Nephron progenitor cell (in vitro differentiated cells): ENCODE results near the gene GPRC6A.

ENCODE experiments used
- DNase-seq: peaks from one replicate; pipeline ENCODE4 v3.0.0; 2021
- H3K27ac Mint-ChIP-seq: 2 replicates; pipeline ENCODE4 v1.8.0; 2021; ENCODE audit warnings: mild to moderate bottlenecking, moderate library complexity, mixed read lengths
- H3K27me3 Mint-ChIP-seq: 2 replicates; pipeline ENCODE4 v1.8.0; 2021; ENCODE audit warnings: mild to moderate bottlenecking, low read depth, mixed read lengths; ENCODE audit not compliant: poor library complexity
- H3K36me3 Mint-ChIP-seq: 2 replicates; pipeline ENCODE4 v1.8.0; 2021; ENCODE audit warnings: low read depth, mixed read lengths
- H3K4me1 Mint-ChIP-seq: 2 replicates; pipeline ENCODE4 v1.8.0; 2021; ENCODE audit warnings: mixed read lengths
- H3K4me3 Mint-ChIP-seq: 2 replicates; pipeline ENCODE4 v1.8.0; 2021; ENCODE audit warnings: mild to moderate bottlenecking, moderate library complexity, mixed read lengths
- H3K9me3 Mint-ChIP-seq: 2 replicates; pipeline ENCODE4 v1.8.0; 2021; ENCODE audit warnings: mild to moderate bottlenecking, moderate library complexity, mixed read lengths
- CTCF ChIP-seq: fragments of 200-600 bp; sonication (generic); IDR thresholded peaks from 2 replicates; pipeline ENCODE4 v1.5.0; 2021; ENCODE audit warnings: antibody characterized with exemption

GPRC6A gene

GRCh38 chr6:116773886-116774285 is 55.0 kb downstream of the GPRC6A start:
- H3K4me1 Mint-ChIP-seq = no peaks in the 10 kb centered on the region
- DNase-seq = no peak
- H3K4me3 Mint-ChIP-seq = no peak overlapping the region
- peaks cover 9% of the 10 kb centered on the region for H3K27me3 Mint-ChIP-seq
- no peak overlapping the region for H3K27ac Mint-ChIP-seq
- no peaks in the 10 kb centered on the region for H3K36me3 Mint-ChIP-seq
- no peaks in the 10 kb centered on the region for H3K9me3 Mint-ChIP-seq
- no peak for TF ChIP-seq CTCF

- Mint-ChIP-seq H3K27me3 (peaks cover 12% of the 10 kb centered on the region), H3K9me3 (no peaks in the 10 kb centered on the region), H3K36me3 (no peaks in the 10 kb centered on the region), H3K27ac (no peak overlapping the region), H3K4me3 (no peak overlapping the region), H3K4me1 (no peaks in the 10 kb centered on the region)
- TF ChIP-seq CTCF = no peak
- no peak for DNase-seq
Observed at GRCh38 chr6:116772450-116772849, 56.4 kb downstream of the GPRC6A start.

DNA sequence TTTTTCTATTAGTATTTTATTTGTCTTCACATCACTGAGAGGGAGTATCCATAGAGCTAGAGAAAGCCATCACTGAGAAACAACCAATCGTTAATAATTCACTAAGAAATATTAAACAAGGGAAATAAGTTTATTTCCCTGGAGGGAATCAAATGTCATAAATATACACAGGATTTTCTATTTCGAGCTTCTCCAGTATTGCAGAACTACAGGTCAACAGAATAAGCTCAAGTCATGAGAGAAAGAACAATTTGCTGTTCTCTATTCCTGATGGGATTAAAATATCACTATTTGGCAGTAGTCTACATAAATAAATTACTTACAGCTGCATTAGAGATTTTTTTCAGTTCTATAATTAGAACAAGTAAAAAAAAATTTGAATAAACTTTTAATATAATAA is 61.2 kb downstream of the GPRC6A start:
- no peak for TF ChIP-seq CTCF
- Mint-ChIP-seq H3K4me3 (no peak overlapping the region), H3K9me3 (no peaks in the 10 kb centered on the region), H3K27me3 (peaks cover 55% of the 10 kb centered on the region), H3K27ac (no peak overlapping the region), H3K4me1 (peaks cover 11% of the 10 kb centered on the region), H3K36me3 (no peaks in the 10 kb centered on the region)
- DNase-seq = no peak

- Mint-ChIP-seq H3K4me1 (peaks cover 11% of the 10 kb centered on the region), H3K9me3 (no peaks in the 10 kb centered on the region), H3K27ac (no peak overlapping the region), H3K36me3 (no peaks in the 10 kb centered on the region), H3K4me3 (peak overlapping the region; percentile 80), H3K27me3 (peaks cover 61% of the 10 kb centered on the region)
- TF ChIP-seq CTCF = no peak
- no peak for DNase-seq
Observed at GRCh38 chr6:116766506-116767176, 62.2 kb downstream of the GPRC6A start.

- peak; percentile 77 for DNase-seq
- peak within 1 kb of the TSS; percentile 80 for H3K4me3 Mint-ChIP-seq
- H3K27ac Mint-ChIP-seq = no peak within 1 kb of the TSS
- H3K36me3 Mint-ChIP-seq = no peaks in the 10 kb centered on the region
- no peaks in the 10 kb centered on the region for H3K9me3 Mint-ChIP-seq
- no peak for TF ChIP-seq CTCF
- H3K4me1 Mint-ChIP-seq = peaks cover 11% of the 10 kb centered on the region
- peaks cover 61% of the 10 kb centered on the region for H3K27me3 Mint-ChIP-seq
Observed at GRCh38 chr6:116764961-116765841, 63.7 kb downstream of the GPRC6A start, which contains the start of gene FAM162B. FAM162B (minus strand) TSS chr6:116765719; CDS start chr6:116765576, 143 bp downstream.
